Ovary (tissue), 3 donors: ENCODE results near the gene RPTOR.

ENCODE experiments used
- EP300 ChIP-seq: sonication (generic); formaldehyde crosslinking; IDR thresholded peaks from one replicate; pipeline ENCODE4 v1.6.1; 2017; ENCODE audit warnings: antibody characterized with exemption
- POLR2A ChIP-seq: fragments of 450-650 bp; IDR thresholded peaks from one replicate; pipeline ENCODE4 v1.6.1; 2017; ENCODE audit warnings: antibody characterized with exemption, mild to moderate bottlenecking, moderate library complexity
- TF ChIP-seq, protein P1 (sequence below), 3 donors: fragments of 450-650 bp in 2 of 3; fragments of 200-600 bp in 1 of 3; IDR thresholded peaks; one replicate each; pipeline versions ENCODE4 v1.5.1 to v1.8.0; 2016 to 2022; ENCODE audit warnings: antibody characterized with exemption in 3 of 3, mild to moderate bottlenecking in 1 of 3
- donor health status: DM: no; HTN: no; CAD: no.

DNA sequence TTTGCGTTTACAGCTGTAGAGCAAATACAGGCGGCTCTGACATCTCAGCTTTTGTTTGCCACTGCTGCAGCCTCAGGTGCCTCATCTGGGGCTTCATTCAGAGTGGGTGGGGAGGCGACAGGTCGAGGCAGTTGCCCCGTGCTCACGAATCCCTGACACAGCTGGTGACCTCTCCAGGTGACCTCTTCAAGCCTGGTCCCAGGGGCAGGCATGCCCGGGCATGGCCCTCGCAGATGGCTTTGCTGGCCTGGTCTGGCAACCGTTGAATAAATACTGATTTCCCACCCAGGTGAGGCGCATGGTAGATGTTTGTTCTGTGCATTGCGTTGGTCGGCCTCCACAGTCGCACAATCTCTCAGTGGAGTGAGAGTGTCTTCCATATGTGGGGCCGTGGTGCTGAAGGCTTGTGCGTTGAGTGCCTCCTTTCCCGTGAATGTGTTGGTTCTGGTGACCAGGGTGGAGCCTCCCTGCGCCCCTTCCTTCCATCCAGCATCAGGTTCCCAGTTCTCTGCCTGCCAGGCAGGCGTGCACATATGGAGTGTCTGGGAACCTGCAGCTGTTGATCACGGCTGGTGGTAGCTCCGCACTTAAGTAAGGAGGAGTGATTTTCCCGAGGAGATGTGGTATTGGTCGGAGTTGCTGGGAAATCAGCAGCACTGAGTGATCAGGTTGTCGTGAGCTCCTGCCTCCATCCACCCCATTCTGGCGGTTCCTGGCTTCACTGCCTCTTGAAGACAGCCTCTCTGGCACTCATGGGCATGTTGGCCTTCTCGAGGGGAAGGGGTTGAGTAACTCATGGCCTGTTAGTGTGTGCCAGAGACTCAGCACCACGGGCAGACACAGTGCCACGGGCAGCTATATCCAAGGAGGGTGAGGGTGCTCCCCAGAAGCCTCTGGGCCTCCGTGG lies 149.7 kb downstream of the RPTOR start:
- TF ChIP-seq, protein P1, sequence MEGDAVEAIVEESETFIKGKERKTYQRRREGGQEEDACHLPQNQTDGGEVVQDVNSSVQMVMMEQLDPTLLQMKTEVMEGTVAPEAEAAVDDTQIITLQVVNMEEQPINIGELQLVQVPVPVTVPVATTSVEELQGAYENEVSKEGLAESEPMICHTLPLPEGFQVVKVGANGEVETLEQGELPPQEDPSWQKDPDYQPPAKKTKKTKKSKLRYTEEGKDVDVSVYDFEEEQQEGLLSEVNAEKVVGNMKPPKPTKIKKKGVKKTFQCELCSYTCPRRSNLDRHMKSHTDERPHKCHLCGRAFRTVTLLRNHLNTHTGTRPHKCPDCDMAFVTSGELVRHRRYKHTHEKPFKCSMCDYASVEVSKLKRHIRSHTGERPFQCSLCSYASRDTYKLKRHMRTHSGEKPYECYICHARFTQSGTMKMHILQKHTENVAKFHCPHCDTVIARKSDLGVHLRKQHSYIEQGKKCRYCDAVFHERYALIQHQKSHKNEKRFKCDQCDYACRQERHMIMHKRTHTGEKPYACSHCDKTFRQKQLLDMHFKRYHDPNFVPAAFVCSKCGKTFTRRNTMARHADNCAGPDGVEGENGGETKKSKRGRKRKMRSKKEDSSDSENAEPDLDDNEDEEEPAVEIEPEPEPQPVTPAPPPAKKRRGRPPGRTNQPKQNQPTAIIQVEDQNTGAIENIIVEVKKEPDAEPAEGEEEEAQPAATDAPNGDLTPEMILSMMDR (IDR thresholded peaks at IDR 0.05): no peak
- TF ChIP-seq EP300 (no peak), POLR2A (no peak)
